ENCODE data around the gene ACAT2.
A peak's percentile ranks its signal among the peaks of the same experiment; 100 is the strongest.
"Not testable (repeated sequence)": the region's sequence is repeated elsewhere in the genome, so short reads cannot be mapped to it uniquely, and the experiment has no call there.

ACAT2 gene

GRCh38 chr6:159730332-159730676 is 31.5 kb upstream of the ACAT2 start:
- no peak for DNase-seq (ENCODE audit: low read depth in 2 of 2)

- not testable (repeated sequence) for DNase-seq (ENCODE audit: low read depth in 2 of 2)
These were observed 29.3 kb upstream of the ACAT2 start for GRCh38 chr6:159732550-159732949.

- DNase-seq (ENCODE audit: low read depth in 2 of 2), result not testable (repeated sequence)
These were observed 28.4 kb upstream of the ACAT2 start for GRCh38 chr6:159733395-159733794.

- no peak for DNase-seq (ENCODE audit: low read depth in 2 of 2)
These were observed 24.9 kb upstream of the ACAT2 start for GRCh38 chr6:159736908-159737307.

- no peak for DNase-seq (ENCODE audit: low read depth in 2 of 2)
These were observed 22.5 kb upstream of the ACAT2 start for GRCh38 chr6:159739341-159739740.

GRCh38 chr6:159742165-159742564 is 19.7 kb upstream of the ACAT2 start:
- DNase-seq (ENCODE audit: low read depth in 2 of 2), result no peak

GRCh38 chr6:159745081-159745480 is 16.8 kb upstream of the ACAT2 start:
- no peak for DNase-seq (ENCODE audit: low read depth in 2 of 2)

- no peak for DNase-seq (ENCODE audit: low read depth in 2 of 2)
These were observed 15.1 kb upstream of the ACAT2 start for GRCh38 chr6:159746759-159747158.

GRCh38 chr6:159748127-159748526 is 13.7 kb upstream of the ACAT2 start:
- DNase-seq (ENCODE audit: low read depth in 2 of 2), result not testable (repeated sequence)

GRCh38 chr6:159751448-159751847 is 10.4 kb upstream of the ACAT2 start:
- DNase-seq (ENCODE audit: low read depth in 2 of 2), result no peak

GRCh38 chr6:159753081-159753872 is 8.6 kb upstream of the ACAT2 start:
- DNase-seq (ENCODE audit: low read depth in 2 of 2), result no peak

GRCh38 chr6:159754401-159754800 is 7.4 kb upstream of the ACAT2 start:
- DNase-seq (ENCODE audit: low read depth in 2 of 2), result no peak

GRCh38 chr6:159754959-159755914 is 6.6 kb upstream of the ACAT2 start:
- DNase-seq (ENCODE audit: low read depth in 2 of 2), result no peak

GRCh38 chr6:159756508-159756907 is 5.3 kb upstream of the ACAT2 start:
- no peak for DNase-seq (ENCODE audit: low read depth in 2 of 2)

- DNase-seq (ENCODE audit: low read depth in 2 of 2), result no peak
These were observed 3.5 kb upstream of the ACAT2 start for GRCh38 chr6:159758031-159759001.

- no peak for DNase-seq (ENCODE audit: low read depth in 2 of 2)
These were observed 2.2 kb upstream of the ACAT2 start for GRCh38 chr6:159759645-159760044.

GRCh38 chr6:159760602-159761057 is 1.2 kb upstream of the ACAT2 start:
- no peak for DNase-seq (ENCODE audit: low read depth in 2 of 2)

GRCh38 chr6:159761129-159761872 is 544 bp upstream of the ACAT2 start:
- DNase-seq (ENCODE audit: low read depth in 2 of 2), result peak in 1 of 2 donors; percentile 10

GRCh38 chr6:159762681-159763293 is 942 bp downstream of the ACAT2 start:
- DNase-seq (ENCODE audit: low read depth in 2 of 2), result peak in 1 of 2 donors; percentile 5

- no peak for DNase-seq (ENCODE audit: low read depth in 2 of 2)
These were observed 5.1 kb downstream of the ACAT2 start for GRCh38 chr6:159766906-159767305.

All from stimulated activated CD8-positive, alpha-beta memory T cell treated with anti-CD3 and anti-CD28 coated beads, Interleukin-2, amount 100 ng/mL, for 1 hour (primary cell).